Activated naive CD4-positive, alpha-beta T cell treated with anti-CD3 and anti-CD28 coated beads, Interleukin-2, amount 10 ng/mL, durations not matched to agents 7 days and 5 days (primary cell): Measurements from ENCODE around the gene TTBK1.

Experiments
- CTCF ChIA-PET: fragments of 350-600 bp; sonication (Branson Sonifier 250); formaldehyde crosslinking; loops from one replicate; lab custom pipeline; 2021; ENCODE audit warnings: antibody characterized with exemption; lab: Charles Lee
- DNase-seq: peaks from one replicate; pipeline ENCODE4 v3.0.0-alpha.2; 2020
- H3K27ac Mint-ChIP-seq: one replicate; pipeline ENCODE4 v1.8.0; 2021; ENCODE audit warnings: mild to moderate bottlenecking, moderate library complexity, mixed read lengths
- H3K27me3 Mint-ChIP-seq: one replicate; pipeline ENCODE4 v1.8.0; 2021; ENCODE audit warnings: mild to moderate bottlenecking, mixed read lengths
- H3K36me3 Mint-ChIP-seq: one replicate; pipeline ENCODE4 v1.8.0; 2021; ENCODE audit warnings: mixed read lengths
- H3K4me1 Mint-ChIP-seq: one replicate; pipeline ENCODE4 v1.8.0; 2021; ENCODE audit warnings: mixed read lengths
- H3K4me3 Mint-ChIP-seq: one replicate; pipeline ENCODE4 v1.8.0; 2021; ENCODE audit warnings: mild to moderate bottlenecking, moderate library complexity, mixed read lengths
- H3K9me3 Mint-ChIP-seq: one replicate; pipeline ENCODE4 v1.8.0; 2021; ENCODE audit warnings: mixed read lengths

The TTBK1 gene

GRCh38 chr6:43231735-43232450 is 11.4 kb upstream of the TTBK1 start:
- Mint-ChIP-seq H3K4me1 (peaks cover 22% of the 10 kb centered on the region), H3K36me3 (peaks cover 4% of the 10 kb centered on the region), H3K9me3 (no peaks in the 10 kb centered on the region), H3K27ac (no peak overlapping the region), H3K4me3 (no peak overlapping the region), H3K27me3 (peaks cover 35% of the 10 kb centered on the region)
- no peak for DNase-seq
- CTCF ChIA-PET = interaction anchor here (3.5 kb wide), 1 partner anchor 275 kb away, joined by 17 read pairs; no protein-coding TSS in a partner anchor

GRCh38 chr6:43235841-43236240 is 7.4 kb upstream of the TTBK1 start:
- Mint-ChIP-seq H3K4me1 (peaks cover 2% of the 10 kb centered on the region), H3K27ac (no peak overlapping the region), H3K27me3 (peaks cover 57% of the 10 kb centered on the region), H3K36me3 (peaks cover 1% of the 10 kb centered on the region), H3K9me3 (peaks cover 2% of the 10 kb centered on the region), H3K4me3 (no peak overlapping the region)
- CTCF ChIA-PET = no interaction called here
- DNase-seq = no peak

GRCh38 chr6:43239054-43239453 is 4.2 kb upstream of the TTBK1 start:
- no peak overlapping the region for H3K27ac Mint-ChIP-seq
- no peak for DNase-seq
- peaks cover 34% of the 10 kb centered on the region for H3K27me3 Mint-ChIP-seq
- peaks cover 2% of the 10 kb centered on the region for H3K9me3 Mint-ChIP-seq
- peaks cover 2% of the 10 kb centered on the region for H3K4me1 Mint-ChIP-seq
- CTCF ChIA-PET = interaction anchor here (1.9 kb wide), 1 partner anchor 10 kb away, joined by 18 read pairs; the partner anchor contains the start of gene DNPH1
- peaks cover 1% of the 10 kb centered on the region for H3K36me3 Mint-ChIP-seq
- no peak overlapping the region for H3K4me3 Mint-ChIP-seq

- Mint-ChIP-seq H3K4me3 (no peak overlapping the region), H3K36me3 (peaks cover 1% of the 10 kb centered on the region), H3K27me3 (peaks cover 34% of the 10 kb centered on the region), H3K4me1 (peaks cover 2% of the 10 kb centered on the region), H3K9me3 (peaks cover 2% of the 10 kb centered on the region), H3K27ac (no peak overlapping the region)
- CTCF ChIA-PET = interaction anchor here (1.3 to 2.4 kb wide), 3 partner anchors 11 to 265 kb away, joined by 4 to 9 read pairs (median 5); no protein-coding TSS in a partner anchor
- no peak for DNase-seq
These were observed 2.3 kb upstream of the TTBK1 start for GRCh38 chr6:43240950-43241349.

GRCh38 chr6:43241446-43241845 is 1.8 kb upstream of the TTBK1 start:
- CTCF ChIA-PET = interaction anchor here (1.3 to 2.4 kb wide), 3 partner anchors 11 to 265 kb away, joined by 4 to 9 read pairs (median 5); no protein-coding TSS in a partner anchor
- no peak overlapping the region for H3K27ac Mint-ChIP-seq
- no peak overlapping the region for H3K4me3 Mint-ChIP-seq
- H3K4me1 Mint-ChIP-seq = peaks cover 4% of the 10 kb centered on the region
- H3K9me3 Mint-ChIP-seq = peaks cover 2% of the 10 kb centered on the region
- DNase-seq = no peak
- H3K36me3 Mint-ChIP-seq = peaks cover 1% of the 10 kb centered on the region
- H3K27me3 Mint-ChIP-seq = peaks cover 34% of the 10 kb centered on the region

- H3K4me1 Mint-ChIP-seq = peaks cover 18% of the 10 kb centered on the region
- no peak for DNase-seq
- peaks cover 2% of the 10 kb centered on the region for H3K9me3 Mint-ChIP-seq
- H3K27ac Mint-ChIP-seq = no peak overlapping the region
- CTCF ChIA-PET = no interaction called here
- no peak overlapping the region for H3K4me3 Mint-ChIP-seq
- H3K27me3 Mint-ChIP-seq = peaks cover 12% of the 10 kb centered on the region
- H3K36me3 Mint-ChIP-seq = peaks cover 1% of the 10 kb centered on the region
These were observed 512 bp downstream of the TTBK1 start for GRCh38 chr6:43243664-43244321.

- Mint-ChIP-seq H3K4me3 (peak overlapping the region; percentile 75), H3K27ac (no peak overlapping the region), H3K36me3 (no peaks in the 10 kb centered on the region), H3K4me1 (peaks cover 26% of the 10 kb centered on the region), H3K27me3 (peaks cover 18% of the 10 kb centered on the region), H3K9me3 (no peaks in the 10 kb centered on the region)
- CTCF ChIA-PET = interaction anchor here (0.8 to 1.8 kb wide), 4 partner anchors 9 to 36 kb away, joined by 3 to 11 read pairs (median 4); partner anchors contain the start of gene DNPH1
- peak; percentile 57 for DNase-seq
These were observed 3.2 kb downstream of the TTBK1 start for GRCh38 chr6:43246301-43247113.

GRCh38 chr6:43247114-43247999 is 4.1 kb downstream of the TTBK1 start:
- peaks cover 27% of the 10 kb centered on the region for H3K27me3 Mint-ChIP-seq
- H3K36me3 Mint-ChIP-seq = no peaks in the 10 kb centered on the region
- H3K4me1 Mint-ChIP-seq = peaks cover 30% of the 10 kb centered on the region
- peak overlapping the region; percentile 71 for H3K27ac Mint-ChIP-seq
- CTCF ChIA-PET = interaction anchor here (1.0 to 1.8 kb wide), 3 partner anchors 10 to 24 kb away, joined by 3 to 11 read pairs (median 4); partner anchors contain the start of gene DNPH1
- DNase-seq = peak; percentile 89
- peak overlapping the region; percentile 75 for H3K4me3 Mint-ChIP-seq
- H3K9me3 Mint-ChIP-seq = no peaks in the 10 kb centered on the region

GRCh38 chr6:43248101-43248500 is 4.8 kb downstream of the TTBK1 start:
- H3K4me3 Mint-ChIP-seq = peak overlapping the region; percentile 75
- peaks cover 34% of the 10 kb centered on the region for H3K27me3 Mint-ChIP-seq
- no peak overlapping the region for H3K27ac Mint-ChIP-seq
- no peaks in the 10 kb centered on the region for H3K9me3 Mint-ChIP-seq
- CTCF ChIA-PET = no interaction called here
- peaks cover 30% of the 10 kb centered on the region for H3K4me1 Mint-ChIP-seq
- no peak for DNase-seq
- H3K36me3 Mint-ChIP-seq = no peaks in the 10 kb centered on the region

- Mint-ChIP-seq H3K9me3 (no peaks in the 10 kb centered on the region), H3K4me3 (no peak overlapping the region), H3K27me3 (peaks cover 41% of the 10 kb centered on the region), H3K36me3 (no peaks in the 10 kb centered on the region), H3K27ac (no peak overlapping the region), H3K4me1 (peaks cover 30% of the 10 kb centered on the region)
- CTCF ChIA-PET = interaction anchor here (1.0 kb wide), 1 partner anchor 19 kb away, joined by 3 read pairs; the partner anchor contains the start of gene DNPH1
- DNase-seq = no peak
These were observed 5.5 kb downstream of the TTBK1 start for GRCh38 chr6:43248791-43249190.

GRCh38 chr6:43250992-43251373 is 7.7 kb downstream of the TTBK1 start:
- Mint-ChIP-seq H3K4me1 (peaks cover 30% of the 10 kb centered on the region), H3K27ac (no peak overlapping the region), H3K27me3 (peaks cover 48% of the 10 kb centered on the region), H3K36me3 (no peaks in the 10 kb centered on the region), H3K4me3 (no peak overlapping the region), H3K9me3 (no peaks in the 10 kb centered on the region)
- CTCF ChIA-PET = interaction anchor here (0.9 kb wide), 1 partner anchor 22 kb away, joined by 3 read pairs; the partner anchor contains the start of gene DNPH1
- no peak for DNase-seq

GRCh38 chr6:43253401-43253800 is 10.1 kb downstream of the TTBK1 start:
- Mint-ChIP-seq H3K36me3 (no peaks in the 10 kb centered on the region), H3K27me3 (peaks cover 63% of the 10 kb centered on the region), H3K27ac (no peak overlapping the region), H3K9me3 (no peaks in the 10 kb centered on the region), H3K4me3 (no peak overlapping the region), H3K4me1 (peaks cover 14% of the 10 kb centered on the region)
- CTCF ChIA-PET = interaction anchor here (0.6 to 1.8 kb wide), 2 partner anchors 145 to 252 kb away, joined by 4 read pairs; no protein-coding TSS in a partner anchor
- DNase-seq = no peak
